ENCODE results near the gene CACNB4. TPM values are rescaled to one million over a fixed set of nuclear protein-coding genes. Genes with fewer than 3 reads are reported as not detected.

CACNB4 gene
- total and polyA plus RNA-seq, 4 experiments from 2014 or later: 0.47 to 0.64 TPM; not detected in 2

DNA sequence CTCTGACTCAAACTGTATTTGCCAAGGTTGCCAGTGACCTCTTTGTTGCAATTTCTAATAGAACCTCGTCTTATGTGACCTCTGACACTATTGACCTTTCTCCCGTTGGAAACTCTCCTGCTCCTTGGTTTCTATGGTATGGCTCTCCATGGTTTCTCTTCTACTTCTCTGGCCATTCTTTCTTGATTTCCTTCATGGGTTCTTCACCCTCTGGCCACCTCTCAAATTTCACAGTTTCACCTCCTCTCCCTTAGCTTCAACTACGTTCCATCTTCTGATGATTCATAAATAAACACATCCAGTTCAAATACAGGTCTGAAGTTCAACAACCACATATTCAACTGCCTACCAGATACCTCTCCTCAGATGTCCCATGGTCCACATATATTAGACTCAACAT, 109.5 kb downstream of the CACNB4 start:
- H3K9me3 ChIP-seq (ENCODE audit: control insufficient read depth in 1 of 2, low read length in 2 of 2): no peaks in the 10 kb centered on the region
- Mint-ChIP-seq H3K4me1 (no peaks in the 10 kb centered on the region), H3K36me3 (no peaks in the 10 kb centered on the region), H3K4me3 (no peak overlapping the region), H3K27me3 (peaks cover 7% of the 10 kb centered on the region in 2 donors), H3K9me3 (no peaks in the 10 kb centered on the region), H3K27ac (no peak overlapping the region)
- no peaks in the 10 kb centered on the region for H3K4me1 ChIP-seq (ENCODE audit: insufficient read depth, low read length)
- H3K27me3 ChIP-seq (ENCODE audit: insufficient read depth, low read length): no peaks in the 10 kb centered on the region
- POLR2A ChIA-PET (ENCODE audit: partially characterized antibody): no interaction called here
- CTCF ChIA-PET (ENCODE audit: partially characterized antibody): no interaction called here
- no peak overlapping the region for H3K4me3 ChIP-seq (ENCODE audit: low read length in 2 of 2)
- intact Hi-C loops (cut with micrococcal nuclease): no loop called here
- DNase-seq: no peak
- no peaks in the 10 kb centered on the region for H3K36me3 ChIP-seq (ENCODE audit: insufficient read depth, low read length)
- no peak overlapping the region for H3K27ac ChIP-seq (ENCODE audit: low read depth, low read length)

DNA sequence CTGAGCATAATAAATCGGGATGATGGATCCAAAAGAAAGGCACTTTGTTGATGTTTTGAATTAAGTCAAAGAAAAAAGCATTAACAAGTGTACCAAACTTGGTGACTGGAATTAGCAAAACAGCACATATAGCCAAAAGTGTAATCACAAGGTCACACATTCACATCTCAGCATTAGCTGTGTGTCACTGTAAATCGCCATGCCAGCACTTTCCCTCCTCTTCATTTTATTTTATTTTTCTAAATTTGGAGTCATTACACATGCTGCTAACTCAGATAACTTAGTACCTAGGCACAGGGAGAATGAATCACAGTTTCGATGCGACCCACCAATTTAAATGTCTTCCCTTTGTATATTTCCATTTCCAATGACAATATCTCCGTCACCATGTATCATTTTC, 111.4 kb downstream of the CACNB4 start:
- Mint-ChIP-seq H3K27me3 (peaks cover 4 to 5% of the 10 kb centered on the region in 2 donors), H3K4me3 (no peak overlapping the region), H3K27ac (no peak overlapping the region), H3K36me3 (peaks cover 0 to 1% of the 10 kb centered on the region in 2 donors), H3K9me3 (no peaks in the 10 kb centered on the region), H3K4me1 (no peaks in the 10 kb centered on the region)
- Histone ChIP-seq H3K4me1 (ENCODE audit: insufficient read depth, low read length) (no peaks in the 10 kb centered on the region), H3K27ac (ENCODE audit: low read depth, low read length) (no peak overlapping the region), H3K4me3 (ENCODE audit: low read length in 2 of 2) (no peak overlapping the region), H3K9me3 (ENCODE audit: control insufficient read depth in 1 of 2, low read length in 2 of 2) (no peaks in the 10 kb centered on the region), H3K27me3 (ENCODE audit: insufficient read depth, low read length) (no peaks in the 10 kb centered on the region), H3K36me3 (ENCODE audit: insufficient read depth, low read length) (no peaks in the 10 kb centered on the region)
- intact Hi-C loops (cut with micrococcal nuclease): no loop called here
- ChIA-PET POLR2A (ENCODE audit: partially characterized antibody) (no interaction called here), CTCF (ENCODE audit: partially characterized antibody) (interaction anchor here (1.0 to 1.2 kb wide), 3 partner anchors 8 to 38 kb away, joined by 3 to 6 read pairs (median 5); no protein-coding TSS in a partner anchor)
- no peak for DNase-seq

DNA sequence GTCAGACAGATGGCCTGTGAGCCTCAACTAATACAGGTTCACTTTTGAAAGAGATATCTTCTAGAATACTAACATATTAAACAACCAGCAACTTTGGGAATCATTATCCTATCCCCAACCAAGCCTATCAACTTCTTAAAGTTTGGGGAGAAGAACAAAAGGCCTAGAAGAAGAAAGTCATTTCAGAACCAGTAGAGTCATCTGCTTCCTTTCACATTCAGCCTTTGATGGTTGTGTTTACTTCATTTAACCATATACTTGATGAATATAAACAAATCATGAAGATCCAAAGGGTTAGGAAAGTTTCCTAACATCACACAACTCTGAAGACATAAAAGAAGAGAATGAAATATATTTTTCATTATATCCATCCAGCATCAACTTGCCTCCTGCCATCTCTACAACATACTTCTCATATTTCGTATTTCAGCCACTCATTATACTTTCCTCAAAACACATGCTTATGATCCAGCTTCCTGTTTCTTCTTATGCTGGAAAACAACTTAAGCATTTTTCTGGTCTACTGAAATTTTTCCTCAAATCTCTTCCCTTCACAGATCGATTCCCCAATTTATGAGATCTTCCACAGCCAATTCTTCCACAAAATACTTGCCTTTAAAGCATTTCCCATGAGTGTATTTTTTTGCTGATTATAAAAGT, 114.3 kb downstream of the CACNB4 start:
- H3K27ac Mint-ChIP-seq: no peak overlapping the region
- H3K27me3 Mint-ChIP-seq: peaks cover 0 to 7% of the 10 kb centered on the region in 2 donors
- H3K27me3 ChIP-seq (ENCODE audit: insufficient read depth, low read length): no peaks in the 10 kb centered on the region
- no peaks in the 10 kb centered on the region for H3K36me3 ChIP-seq (ENCODE audit: insufficient read depth, low read length)
- no peaks in the 10 kb centered on the region for H3K9me3 Mint-ChIP-seq
- POLR2A ChIA-PET (ENCODE audit: partially characterized antibody): no interaction called here
- intact Hi-C loops (cut with micrococcal nuclease): no loop called here
- H3K4me1 ChIP-seq (ENCODE audit: insufficient read depth, low read length): no peaks in the 10 kb centered on the region
- no peaks in the 10 kb centered on the region for H3K9me3 ChIP-seq (ENCODE audit: control insufficient read depth in 1 of 2, low read length in 2 of 2)
- CTCF ChIA-PET (ENCODE audit: partially characterized antibody): interaction anchor here (0.9 to 1.6 kb wide), 3 partner anchors 10 to 20 kb away, joined by 3 to 7 read pairs (median 3); no protein-coding TSS in a partner anchor
- H3K4me3 ChIP-seq (ENCODE audit: low read length in 2 of 2): no peak overlapping the region
- H3K4me1 Mint-ChIP-seq: no peaks in the 10 kb centered on the region
- H3K27ac ChIP-seq (ENCODE audit: low read depth, low read length): no peak overlapping the region
- DNase-seq: no peak
- peaks cover 0 to 1% of the 10 kb centered on the region in 2 donors for H3K36me3 Mint-ChIP-seq
- no peak overlapping the region for H3K4me3 Mint-ChIP-seq

GRCh38 chr2:151983221-151983620, 115.6 kb downstream of the CACNB4 start:
- Histone ChIP-seq H3K4me1 (ENCODE audit: insufficient read depth, low read length) (no peaks in the 10 kb centered on the region), H3K9me3 (ENCODE audit: control insufficient read depth in 1 of 2, low read length in 2 of 2) (no peaks in the 10 kb centered on the region), H3K4me3 (ENCODE audit: low read length in 2 of 2) (no peak overlapping the region), H3K27ac (ENCODE audit: low read depth, low read length) (no peak overlapping the region), H3K27me3 (ENCODE audit: insufficient read depth, low read length) (no peaks in the 10 kb centered on the region), H3K36me3 (ENCODE audit: insufficient read depth, low read length) (no peaks in the 10 kb centered on the region)
- peaks cover 0 to 1% of the 10 kb centered on the region in 2 donors for H3K36me3 Mint-ChIP-seq
- H3K27ac Mint-ChIP-seq: no peak overlapping the region
- POLR2A ChIA-PET (ENCODE audit: partially characterized antibody): no interaction called here
- H3K4me3 Mint-ChIP-seq: no peak overlapping the region
- H3K9me3 Mint-ChIP-seq: peaks cover 0 to 2% (median 0%) of the 10 kb centered on the region in 8 donors
- peaks cover 2 to 14% of the 10 kb centered on the region in 2 donors for H3K27me3 Mint-ChIP-seq
- H3K4me1 Mint-ChIP-seq: no peaks in the 10 kb centered on the region
- CTCF ChIA-PET (ENCODE audit: partially characterized antibody): interaction anchor here (1.3 to 1.5 kb wide), 2 partner anchors 13 to 16 kb away, joined by 3 to 7 read pairs; no protein-coding TSS in a partner anchor
- no peak for DNase-seq
- intact Hi-C loops (cut with micrococcal nuclease): no loop called here

DNA sequence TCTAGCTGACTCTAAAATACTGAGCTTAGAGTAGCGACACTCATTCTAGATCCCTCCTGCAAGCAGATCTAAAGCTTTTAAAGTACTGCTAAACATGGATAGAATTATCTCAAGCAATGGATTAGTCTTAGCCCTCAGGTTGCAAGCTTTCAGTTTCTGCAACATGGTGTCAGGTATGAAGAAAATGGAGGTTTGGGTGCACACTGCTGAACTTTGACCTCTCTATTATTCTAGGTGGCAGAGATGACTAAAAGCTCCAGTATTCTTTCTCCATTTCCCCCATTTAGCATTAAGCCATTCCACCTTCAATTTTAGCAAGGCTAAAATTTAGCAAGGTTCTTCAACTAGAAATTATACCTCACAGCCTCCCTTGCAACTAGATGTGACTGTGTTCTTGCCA, 117.0 kb downstream of the CACNB4 start:
- Mint-ChIP-seq H3K9me3 (peaks cover 0 to 2% (median 0%) of the 10 kb centered on the region in 8 donors), H3K4me3 (no peak overlapping the region), H3K36me3 (peaks cover 0 to 1% of the 10 kb centered on the region in 2 donors), H3K27ac (no peak overlapping the region), H3K27me3 (peaks cover 2 to 14% of the 10 kb centered on the region in 2 donors), H3K4me1 (no peaks in the 10 kb centered on the region)
- Histone ChIP-seq H3K27ac (ENCODE audit: low read depth, low read length) (no peak overlapping the region), H3K36me3 (ENCODE audit: insufficient read depth, low read length) (no peaks in the 10 kb centered on the region), H3K4me1 (ENCODE audit: insufficient read depth, low read length) (no peaks in the 10 kb centered on the region), H3K4me3 (ENCODE audit: low read length in 2 of 2) (no peak overlapping the region), H3K9me3 (ENCODE audit: control insufficient read depth in 1 of 2, low read length in 2 of 2) (no peaks in the 10 kb centered on the region), H3K27me3 (ENCODE audit: insufficient read depth, low read length) (no peaks in the 10 kb centered on the region)
- DNase-seq: no peak
- ChIA-PET POLR2A (ENCODE audit: partially characterized antibody) (no interaction called here), CTCF (ENCODE audit: partially characterized antibody) (interaction anchor here (0.9 to 1.5 kb wide), 3 partner anchors 10 to 47 kb away, joined by 3 to 6 read pairs (median 4); no protein-coding TSS in a partner anchor)
- intact Hi-C loops (cut with micrococcal nuclease): no loop called here

GRCh38 chr2:151979694-151980093, 119.2 kb downstream of the CACNB4 start:
- no peak overlapping the region for H3K27ac Mint-ChIP-seq
- H3K27me3 Mint-ChIP-seq: peaks cover 7 to 16% of the 10 kb centered on the region in 2 donors
- Histone ChIP-seq H3K36me3 (ENCODE audit: insufficient read depth, low read length) (no peaks in the 10 kb centered on the region), H3K27me3 (ENCODE audit: insufficient read depth, low read length) (no peaks in the 10 kb centered on the region), H3K27ac (ENCODE audit: low read depth, low read length) (no peak overlapping the region), H3K9me3 (ENCODE audit: control insufficient read depth in 1 of 2, low read length in 2 of 2) (no peaks in the 10 kb centered on the region), H3K4me1 (ENCODE audit: insufficient read depth, low read length) (no peaks in the 10 kb centered on the region), H3K4me3 (ENCODE audit: low read length in 2 of 2) (no peak overlapping the region)
- no peak for DNase-seq
- intact Hi-C loops (cut with micrococcal nuclease): no loop called here
- H3K9me3 Mint-ChIP-seq: peaks cover 0 to 2% (median 0%) of the 10 kb centered on the region in 8 donors
- CTCF ChIA-PET (ENCODE audit: partially characterized antibody): interaction anchor here (0.7 to 1.4 kb wide), 3 partner anchors 8 to 46 kb away, joined by 4 to 5 read pairs (median 5); no protein-coding TSS in a partner anchor
- H3K4me3 Mint-ChIP-seq: no peak overlapping the region
- POLR2A ChIA-PET (ENCODE audit: partially characterized antibody): no interaction called here
- H3K4me1 Mint-ChIP-seq: no peaks in the 10 kb centered on the region
- H3K36me3 Mint-ChIP-seq: peaks cover 0 to 1% of the 10 kb centered on the region in 2 donors

DNA sequence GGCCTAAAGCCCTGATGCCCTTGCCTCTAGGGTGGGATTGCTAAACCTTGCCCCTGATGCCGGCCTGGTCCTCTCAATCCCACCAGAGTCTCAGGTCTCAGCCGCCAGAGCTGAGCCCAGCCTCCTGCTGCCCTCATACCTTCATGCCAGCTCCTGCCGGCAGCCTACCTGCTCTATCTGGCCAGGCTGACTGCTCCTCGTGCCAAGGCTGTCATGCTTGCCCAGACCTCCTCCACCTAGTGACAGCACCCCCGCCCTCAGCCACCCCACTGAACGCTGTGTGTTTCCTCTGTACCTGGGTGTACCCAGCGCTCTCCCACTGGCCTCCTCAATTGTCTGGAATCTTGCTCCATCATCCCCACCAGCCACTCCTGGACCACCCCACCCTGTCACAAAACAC, 120.1 kb downstream of the CACNB4 start:
- peaks cover 0 to 1% of the 10 kb centered on the region in 2 donors for H3K36me3 Mint-ChIP-seq
- H3K9me3 ChIP-seq (ENCODE audit: control insufficient read depth in 1 of 2, low read length in 2 of 2): no peaks in the 10 kb centered on the region
- H3K4me1 Mint-ChIP-seq: peaks cover 0 to 5% (median 2%) of the 10 kb centered on the region in 4 donors
- no peak for DNase-seq
- peaks cover 0 to 2% (median 0%) of the 10 kb centered on the region in 8 donors for H3K9me3 Mint-ChIP-seq
- peaks cover 7 to 15% of the 10 kb centered on the region in 2 donors for H3K27me3 Mint-ChIP-seq
- no peak overlapping the region for H3K4me3 ChIP-seq (ENCODE audit: low read length in 2 of 2)
- no peak overlapping the region for H3K27ac Mint-ChIP-seq
- H3K27ac ChIP-seq (ENCODE audit: low read depth, low read length): no peak overlapping the region
- no peaks in the 10 kb centered on the region for H3K36me3 ChIP-seq (ENCODE audit: insufficient read depth, low read length)
- H3K4me3 Mint-ChIP-seq: no peak overlapping the region
- ChIA-PET CTCF (ENCODE audit: partially characterized antibody) (no interaction called here), POLR2A (ENCODE audit: partially characterized antibody) (no interaction called here)
- H3K27me3 ChIP-seq (ENCODE audit: insufficient read depth, low read length): no peaks in the 10 kb centered on the region
- no peaks in the 10 kb centered on the region for H3K4me1 ChIP-seq (ENCODE audit: insufficient read depth, low read length)
- intact Hi-C loops (cut with micrococcal nuclease): no loop called here
